Heart left ventricle (tissue), 16 donors: ENCODE results near the gene FXYD7. TPM values are rescaled to one million over a fixed set of nuclear protein-coding genes. Genes with fewer than 3 reads are reported as not detected.
"Not testable (repeated sequence)": the region's sequence is repeated elsewhere in the genome, so short reads cannot be mapped to it uniquely, and the experiment has no call there.

ENCODE experiments used
- ATAC-seq, 4 donors: fragments of 200-7000 bp; cut with Tn5 transposase; one replicate each; pipeline ENCODE4 v1.9.1; 2020 to 2022; ENCODE audit warnings: moderate library complexity in 4 of 4, mild to moderate bottlenecking in 3 of 4, moderate number of reproducible peaks in 1 of 4
- DNase-seq, 5 donors: peaks; one replicate each; pipeline ENCODE4 v3.0.0-alpha.2; 2020
- H3K27ac ChIP-seq, 12 donors: fragments of 200-600 bp; sonication (generic) in 4 of 12; one replicate each; pipeline versions ENCODE4 v1.5.0 to v1.8.0; 2016 to 2022; ENCODE audit warnings: mild to moderate bottlenecking in 2 of 12
- H3K27me3 ChIP-seq, 9 donors: fragments of 200-600 bp; sonication (generic) in 2 of 9; one replicate each; pipeline versions ENCODE4 v1.5.1 to v1.8.0; 2016 to 2022; ENCODE audit warnings: mild to moderate bottlenecking in 3 of 9
- H3K36me3 ChIP-seq, 9 donors: fragments of 200-600 bp; sonication (generic) in 2 of 9; one replicate each; pipeline versions ENCODE4 v1.5.0 to v1.8.0; 2018 to 2022; ENCODE audit warnings: mild to moderate bottlenecking in 2 of 9
- H3K4me1 ChIP-seq, 12 donors: fragments of 200-600 bp; sonication (generic) in 4 of 12; one replicate each; pipeline versions ENCODE4 v1.5.0 to v1.8.0; 2016 to 2022; ENCODE audit warnings: mild to moderate bottlenecking in 3 of 12
- H3K4me3 ChIP-seq, 12 donors: fragments of 200-600 bp; sonication (generic) in 4 of 12; one replicate each; pipeline versions ENCODE4 v1.5.0 to v1.8.0; 2017 to 2022; ENCODE audit warnings: mild to moderate bottlenecking in 9 of 12, moderate library complexity in 4 of 12
- H3K9me3 ChIP-seq, 12 donors: fragments of 200-600 bp; sonication (generic) in 4 of 12; one replicate each; pipeline versions ENCODE4 v1.5.0 to v1.8.0; 2016 to 2022; ENCODE audit warnings: mild to moderate bottlenecking in 1 of 12
- POLR2A ChIP-seq, 2 donors: fragments of 450-650 bp; IDR thresholded peaks; one replicate each; pipeline ENCODE4 v1.6.1; 2017; ENCODE audit warnings: antibody characterized with exemption in 2 of 2, mild to moderate bottlenecking in 2 of 2, moderate library complexity in 2 of 2
- WGBS, 4 donors: extraction: QIAGEN DNeasy Blood & Tissue Kit in 2 of 4; methylation state at CpG; one replicate each; pipeline versions ENCODE4 v1.1.5 to v1.1.7; 2013 to 2018; 5-methylcytosine and 5-hydroxymethylcytosine counted together
- intact Hi-C, 10 donors: fragments of 100-400 bp; cut with DNase I; formaldehyde crosslinking; loops; one replicate each; pipeline versions ENCODE4 v1.11.1 to v1.14.2; 2022
- polyA plus RNA-seq, 2 donors: library from polyadenylated mRNA; stranded (reverse); fragments of 200-250 nt; gene quantifications; one replicate each; pipeline ENCODE4 v1.2.3, GENCODE V29; 2013
- total RNA-seq, 9 donors: library from RNA; depleted of rRNA in 2 of 9; stranded (reverse); fragments of >200 nt in 2 of 9; fragmentation: NEBNext Ultra II Directional in 3 of 9; extraction: Animal tissue kit (Norgen Biotek cat#: 25700) in 3 of 9; gene quantifications; one replicate each; pipeline versions ENCODE4 v1.1.0 to v1.2.4, GENCODE V29; 2016 to 2023
- TF ChIP-seq, protein P1 (sequence below), 12 donors: fragments of 200-600 bp; sonication (generic) in 4 of 12; IDR thresholded peaks; one replicate each; pipeline versions ENCODE4 v1.5.0 to v1.8.0; 2018 to 2022; ENCODE audit warnings: antibody characterized with exemption in 12 of 12, mild to moderate bottlenecking in 5 of 12
- donor health status: ischemic (EF 13 %, LVEDD 7.1; RV severe dilation, severe dysfunction).
- donor health status: healthy with polysubstance abuse.
- donor health status: DM: no; HTN: yes; CAD: no.
- donor health status: DM: no; HTN: no; CAD: no.
- donor health status: ischemic (EF 25% LVEDD 6.9; RV normal size, moderate dysfunction).
- donor health status: ischemic (EF 25% LVEDD 5.7; RV mildly dilated, moderate dysfunction).
- donor health status: healthy.
- donor health status: DM: yes; HTN: yes; CAD: no.
- donor health status: ischemic (EF 35%, LVEDD 5.7; RV mildly dilated, moderate dysfunction).
- donor health status: nonischemic (EF 11% LVEDD 7.7; RV severe dilation, severe dysfunction).
- donor health status: DM: yes; HTN: yes; CAD: no.
- donor health status: PGD.
- donor health status: ischemic (EF 29% LVEDD 5.4; RV normal size, mild dysfunction).
- donor health status: nonischemic (EF 23%, LVEDD 6.1; RV moderate dilation, normal function).

FXYD7 gene
- total and polyA plus RNA-seq, 11 donors, result 0.21 to 0.52 (median 0.28) TPM; not detected in 8

DNA sequence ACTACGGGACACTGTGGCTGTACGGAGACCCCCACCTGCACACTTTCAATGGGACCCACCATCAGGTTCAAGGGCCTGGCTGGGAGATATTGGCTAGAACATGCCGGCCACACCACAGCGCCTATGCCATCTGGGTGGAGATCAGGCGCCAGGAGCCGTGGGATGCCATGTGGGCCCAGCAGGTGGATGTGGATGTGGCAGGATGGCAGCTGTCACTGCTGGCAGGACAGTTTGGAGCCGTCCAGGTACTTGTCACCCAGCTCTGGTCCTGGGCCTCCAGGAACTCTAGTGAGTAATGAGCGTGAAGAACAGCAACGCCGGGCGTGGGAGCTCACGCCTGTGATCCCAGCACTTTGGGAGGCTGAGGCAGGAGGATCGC is 43.2 kb upstream of the FXYD7 start:
- TF ChIP-seq POLR2A (IDR thresholded peaks at IDR 0.05), result no peak
- TF ChIP-seq, protein P1, sequence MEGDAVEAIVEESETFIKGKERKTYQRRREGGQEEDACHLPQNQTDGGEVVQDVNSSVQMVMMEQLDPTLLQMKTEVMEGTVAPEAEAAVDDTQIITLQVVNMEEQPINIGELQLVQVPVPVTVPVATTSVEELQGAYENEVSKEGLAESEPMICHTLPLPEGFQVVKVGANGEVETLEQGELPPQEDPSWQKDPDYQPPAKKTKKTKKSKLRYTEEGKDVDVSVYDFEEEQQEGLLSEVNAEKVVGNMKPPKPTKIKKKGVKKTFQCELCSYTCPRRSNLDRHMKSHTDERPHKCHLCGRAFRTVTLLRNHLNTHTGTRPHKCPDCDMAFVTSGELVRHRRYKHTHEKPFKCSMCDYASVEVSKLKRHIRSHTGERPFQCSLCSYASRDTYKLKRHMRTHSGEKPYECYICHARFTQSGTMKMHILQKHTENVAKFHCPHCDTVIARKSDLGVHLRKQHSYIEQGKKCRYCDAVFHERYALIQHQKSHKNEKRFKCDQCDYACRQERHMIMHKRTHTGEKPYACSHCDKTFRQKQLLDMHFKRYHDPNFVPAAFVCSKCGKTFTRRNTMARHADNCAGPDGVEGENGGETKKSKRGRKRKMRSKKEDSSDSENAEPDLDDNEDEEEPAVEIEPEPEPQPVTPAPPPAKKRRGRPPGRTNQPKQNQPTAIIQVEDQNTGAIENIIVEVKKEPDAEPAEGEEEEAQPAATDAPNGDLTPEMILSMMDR (IDR thresholded peaks at IDR 0.05), result no peak
- intact Hi-C loops, result loop anchor here in 1 of 10 donors (5.0 kb wide), 1 partner anchor 123 kb away; no protein-coding TSS in a partner anchor
- Histone ChIP-seq H3K27ac (no peak overlapping the region), H3K4me3 (no peak overlapping the region), H3K36me3 (no peaks in the 10 kb centered on the region), H3K27me3 (no peaks in the 10 kb centered on the region), H3K4me1 (peaks cover 0 to 5% (median 0%) of the 10 kb centered on the region in 12 donors), H3K9me3 (no peaks in the 10 kb centered on the region)
- WGBS, 4 donors, result 92 to 95% (median 93%) methylated on average over 13 of the region's 13 CpGs
- ATAC-seq (no peak), DNase-seq (no peak)

DNA sequence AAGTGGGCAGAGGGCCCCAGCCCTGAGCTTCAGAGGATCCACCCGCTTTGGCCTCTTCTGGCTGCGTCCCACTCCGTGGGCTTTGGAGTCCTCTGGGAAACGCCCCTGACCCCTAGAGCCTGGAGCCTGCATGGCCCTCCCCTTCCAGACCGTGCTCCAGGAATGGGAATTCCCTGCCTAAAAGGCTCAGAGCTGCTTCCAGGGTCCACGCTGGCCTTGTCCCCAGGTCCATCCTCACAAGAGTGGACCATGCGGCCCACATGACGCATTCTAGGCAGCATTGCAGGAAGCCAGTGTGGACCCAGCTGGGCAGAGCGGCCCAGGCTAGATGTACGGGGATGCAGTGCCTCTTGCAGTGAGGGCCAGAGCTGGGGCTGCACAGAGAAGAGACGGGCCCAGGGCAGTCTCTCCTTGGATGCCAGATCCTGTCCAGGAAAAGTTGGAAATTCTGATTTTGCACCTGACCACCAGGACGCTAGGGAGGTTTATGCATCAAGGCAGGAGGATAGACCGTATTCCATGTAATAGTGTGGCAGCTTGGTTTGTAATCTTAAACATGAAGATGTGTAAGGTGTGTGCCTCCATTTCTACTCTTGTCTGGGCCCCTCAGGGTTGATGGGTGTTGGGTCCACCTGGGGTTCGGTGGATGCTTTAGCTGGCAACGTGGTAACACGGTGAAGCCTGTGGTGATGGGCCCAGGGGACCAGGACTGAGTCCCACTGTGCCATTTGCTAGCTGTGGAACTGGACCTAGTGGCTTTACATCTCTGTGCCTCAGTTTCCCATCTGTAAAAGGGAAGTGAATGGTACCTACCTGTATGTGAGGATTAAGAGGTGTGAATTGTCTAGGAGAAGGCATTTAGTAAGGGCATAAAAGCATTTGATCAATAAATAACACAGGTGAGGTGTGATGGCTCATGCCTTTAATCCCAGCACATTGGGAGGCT is 42.2 kb upstream of the FXYD7 start:
- Histone ChIP-seq H3K27ac (no peak overlapping the region), H3K4me3 (no peak overlapping the region), H3K9me3 (no peaks in the 10 kb centered on the region), H3K27me3 (no peaks in the 10 kb centered on the region), H3K4me1 (peaks cover 0 to 5% (median 0%) of the 10 kb centered on the region in 12 donors), H3K36me3 (no peaks in the 10 kb centered on the region)
- ATAC-seq (no peak), DNase-seq (peak in 1 of 5 donors; percentile 16)
- TF ChIP-seq, protein P1 (IDR thresholded peaks at IDR 0.05), result no peak
- TF ChIP-seq POLR2A (IDR thresholded peaks at IDR 0.05), result no peak
- intact Hi-C loops, result no loop called here
- 69 to 78% (median 71%) methylated on average over 16 of the region's 16 CpGs for WGBS, 4 donors

DNA sequence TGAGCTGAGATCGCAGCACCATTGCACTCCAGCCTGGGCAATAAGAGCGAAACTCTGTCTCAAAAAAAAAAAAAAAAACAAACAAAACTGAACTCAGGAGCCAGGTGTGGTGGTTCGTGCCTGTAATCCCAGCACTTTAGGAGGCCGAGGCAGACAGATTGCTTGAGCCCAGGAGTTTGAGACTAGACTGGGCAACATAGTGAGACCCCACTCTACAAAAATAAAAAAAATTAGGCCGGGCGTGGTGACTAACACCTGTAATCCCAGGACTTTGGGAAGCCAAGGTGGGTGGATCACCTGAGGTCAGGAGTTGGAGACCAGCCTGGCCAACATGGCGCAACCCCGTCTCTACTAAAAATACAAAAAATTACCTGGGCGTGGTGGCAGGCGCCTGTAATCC is 41.1 kb upstream of the FXYD7 start:
- peak in 1 of 5 donors; percentile 33 for DNase-seq
- H3K27me3 ChIP-seq, ATAC-seq, H3K27ac ChIP-seq, H3K4me1 ChIP-seq, intact Hi-C loops, H3K9me3 ChIP-seq, H3K4me3 ChIP-seq, H3K36me3 ChIP-seq: not testable (repeated sequence)
- 88 to 95% (median 93%) methylated on average over 10 of the region's 10 CpGs for WGBS, 4 donors

DNA sequence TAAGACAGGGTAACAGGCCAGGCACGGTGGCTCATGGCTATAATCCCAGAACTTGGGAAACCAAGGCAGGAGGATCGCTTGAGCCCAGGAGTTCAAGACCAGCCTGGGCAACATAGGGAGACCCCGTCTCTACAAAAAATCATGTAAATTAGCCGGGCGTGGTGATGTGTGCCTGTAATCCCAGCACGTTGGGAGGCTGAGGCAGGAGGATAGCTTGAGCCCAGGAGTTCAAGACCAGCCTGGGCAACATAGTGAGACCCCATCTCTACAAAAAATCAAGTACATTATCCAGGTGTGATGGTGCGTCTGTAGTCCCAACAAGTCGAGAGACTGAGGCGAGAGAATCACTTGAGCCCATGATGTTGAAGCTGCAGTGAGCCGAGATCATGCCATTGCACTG is 39.4 kb upstream of the FXYD7 start:
- ATAC-seq, H3K27me3 ChIP-seq, intact Hi-C loops, H3K9me3 ChIP-seq, H3K4me1 ChIP-seq, H3K4me3 ChIP-seq, H3K27ac ChIP-seq, H3K36me3 ChIP-seq: not testable (repeated sequence)
- DNase-seq, result peak in 1 of 5 donors; percentile 28
- WGBS, 4 donors, result 75 to 81% (median 79%) methylated on average over 10 of the region's 10 CpGs

DNA sequence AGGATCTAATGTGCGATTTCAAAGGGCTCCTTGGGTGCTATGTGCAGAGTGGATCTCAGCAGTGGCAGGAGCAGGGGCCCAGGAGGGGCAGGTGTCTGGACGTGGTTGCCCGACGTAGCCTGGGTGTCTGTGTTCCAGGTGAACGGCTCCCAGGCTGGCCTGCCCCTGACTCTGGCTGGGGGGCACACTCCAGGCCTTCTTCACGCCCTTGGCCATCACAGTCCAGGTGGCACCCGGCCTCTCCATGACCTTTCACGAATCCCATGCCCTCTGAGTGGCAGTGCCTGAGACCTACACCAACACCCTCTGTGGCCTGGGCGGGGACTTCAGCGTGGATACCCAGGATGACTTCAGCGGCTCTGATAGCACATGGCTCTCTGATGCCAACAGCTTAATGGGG is 38.7 kb upstream of the FXYD7 start:
- TF ChIP-seq POLR2A (IDR thresholded peaks at IDR 0.05), result no peak
- TF ChIP-seq, protein P1 (IDR thresholded peaks at IDR 0.05), result no peak
- Histone ChIP-seq H3K27me3 (no peaks in the 10 kb centered on the region), H3K36me3 (no peaks in the 10 kb centered on the region), H3K27ac (no peak overlapping the region), H3K9me3 (peaks cover 0 to 3% (median 0%) of the 10 kb centered on the region in 12 donors), H3K4me1 (no peaks in the 10 kb centered on the region), H3K4me3 (no peak overlapping the region)
- intact Hi-C loops, result no loop called here
- whole genome bisulfite sequencing, 4 donors, result 88 to 93% (median 91%) methylated on average over 8 to 11 of the region's 11 CpGs
- ATAC-seq, result no peak
- DNase-seq, result peak in 1 of 5 donors; percentile 49
